GM19238 (cell line): ENCODE measurements around the gene NFE2L3.
"Not testable (repeated sequence)": the region's sequence is repeated elsewhere in the genome, so short reads cannot be mapped to it uniquely, and the experiment has no call there.

Source experiments
- DNase-seq: peaks from one replicate; pipeline ENCODE4 v3.0.0; 2011; ENCODE audit warnings: low spot score; ENCODE audit not compliant: insufficient read length

Gene NFE2L3

GRCh38 chr7:26186364-26187311 lies 34.6 kb downstream of the NFE2L3 start:
- DNase-seq = no peak

GRCh38 chr7:26187380-26188205 lies 35.6 kb downstream of the NFE2L3 start:
- no peak for DNase-seq

- no peak for DNase-seq
Observed at GRCh38 chr7:26188206-26188956, 36.4 kb downstream of the NFE2L3 start.

GRCh38 chr7:26188957-26189541 lies 37.1 kb downstream of the NFE2L3 start:
- no peak for DNase-seq

- no peak for DNase-seq
Observed at GRCh38 chr7:26189697-26190096, 37.7 kb downstream of the NFE2L3 start.

GRCh38 chr7:26190417-26190869 lies 38.4 kb downstream of the NFE2L3 start:
- DNase-seq = no peak

GRCh38 chr7:26191233-26191973 lies 39.4 kb downstream of the NFE2L3 start:
- no peak for DNase-seq

GRCh38 chr7:26191974-26192479 lies 40.0 kb downstream of the NFE2L3 start:
- no peak for DNase-seq

GRCh38 chr7:26192485-26193087 lies 40.6 kb downstream of the NFE2L3 start:
- DNase-seq = no peak

GRCh38 chr7:26193432-26194207 lies 41.6 kb downstream of the NFE2L3 start:
- no peak for DNase-seq

- DNase-seq = not testable (repeated sequence)
Observed at GRCh38 chr7:26194764-26195163, 42.8 kb downstream of the NFE2L3 start.

GRCh38 chr7:26195182-26195581 lies 43.2 kb downstream of the NFE2L3 start:
- no peak for DNase-seq

- no peak for DNase-seq
Observed at GRCh38 chr7:26195867-26196657, 44.1 kb downstream of the NFE2L3 start.

- no peak for DNase-seq
Observed at GRCh38 chr7:26197153-26198115, 45.4 kb downstream of the NFE2L3 start.

- DNase-seq = no peak
Observed at GRCh38 chr7:26198133-26198780, 46.3 kb downstream of the NFE2L3 start.

GRCh38 chr7:26198781-26199169 lies 46.8 kb downstream of the NFE2L3 start:
- no peak for DNase-seq
